ENCODE measurements around the gene CREM. TPM values are rescaled to one million over a fixed set of nuclear protein-coding genes. Genes with fewer than 3 reads are reported as not detected.

CREM gene
- total RNA-seq, 1 donor from 2014 or later = 39.4 TPM

DNA sequence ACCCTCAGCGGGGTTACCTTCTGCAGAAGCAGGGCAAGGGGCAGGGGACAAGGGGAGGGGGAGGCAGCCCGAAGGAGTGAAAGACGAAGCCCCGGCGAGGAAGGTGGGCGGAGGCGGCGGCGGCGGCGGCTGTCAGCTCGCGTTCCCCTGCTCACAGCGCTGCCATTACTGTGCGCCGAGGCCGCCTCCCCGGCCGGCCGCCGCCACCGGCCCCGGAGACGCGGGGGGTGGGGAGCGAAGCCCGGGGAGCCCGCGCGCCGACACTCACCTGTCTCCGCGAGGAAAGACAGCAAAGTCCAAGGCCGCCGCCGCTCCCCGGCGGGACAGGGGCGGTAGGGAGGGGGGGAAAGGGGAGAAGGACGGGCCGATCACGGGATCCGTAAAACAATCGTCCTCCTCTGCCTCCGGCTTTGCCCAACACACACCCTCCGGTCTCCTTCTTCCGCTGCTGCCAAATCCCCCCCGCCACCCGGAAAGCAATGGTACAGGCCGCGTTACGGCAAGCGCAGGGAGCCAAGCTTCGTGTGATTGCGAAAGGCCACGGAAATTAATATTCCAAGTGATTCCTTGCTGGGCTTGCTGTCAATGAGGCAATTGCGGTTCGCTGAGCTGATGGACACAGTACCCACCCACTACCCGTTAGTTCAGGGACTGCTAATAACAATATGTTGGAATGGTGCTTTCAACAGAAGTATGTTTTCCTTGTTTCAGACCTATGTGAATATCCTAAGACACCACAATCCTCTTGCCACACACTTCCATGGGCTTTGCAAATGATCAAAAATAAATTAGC lies 36.3 kb upstream of the CREM start, which contains the start of gene CUL2:
TSS of gene CUL2 (minus strand) at position 180 of the 793 bp plus-strand sequence. CDS start 19,024 bp downstream, outside the sequence.
- peak; percentile 61 for DNase-seq (ENCODE audit: low read depth)
- no peaks in the 10 kb centered on the region for H3K36me3 ChIP-seq (ENCODE audit: control insufficient read depth, insufficient read depth, low read length)
- H3K27me3 ChIP-seq (ENCODE audit: control insufficient read depth, insufficient read depth, low read length) = no peaks in the 10 kb centered on the region
- no peak for TF ChIP-seq CTCF (IDR thresholded peaks at IDR 0.05; ENCODE audit: insufficient read depth, low read length, poor library complexity, severe bottlenecking)
- peak within 1 kb of the TSS; percentile 95 for H3K4me3 ChIP-seq (ENCODE audit: low read depth, low read length)

- H3K36me3 ChIP-seq (ENCODE audit: control insufficient read depth, insufficient read depth, low read length) = no peaks in the 10 kb centered on the region
- DNase-seq (ENCODE audit: low read depth) = no peak
- no peaks in the 10 kb centered on the region for H3K27me3 ChIP-seq (ENCODE audit: control insufficient read depth, insufficient read depth, low read length)
- no peak overlapping the region for H3K4me3 ChIP-seq (ENCODE audit: low read depth, low read length)
- TF ChIP-seq CTCF (IDR thresholded peaks at IDR 0.05; ENCODE audit: insufficient read depth, low read length, poor library complexity, severe bottlenecking) = no peak
These were observed 34.5 kb upstream of the CREM start for GRCh38 chr10:35091994-35092790.

DNA sequence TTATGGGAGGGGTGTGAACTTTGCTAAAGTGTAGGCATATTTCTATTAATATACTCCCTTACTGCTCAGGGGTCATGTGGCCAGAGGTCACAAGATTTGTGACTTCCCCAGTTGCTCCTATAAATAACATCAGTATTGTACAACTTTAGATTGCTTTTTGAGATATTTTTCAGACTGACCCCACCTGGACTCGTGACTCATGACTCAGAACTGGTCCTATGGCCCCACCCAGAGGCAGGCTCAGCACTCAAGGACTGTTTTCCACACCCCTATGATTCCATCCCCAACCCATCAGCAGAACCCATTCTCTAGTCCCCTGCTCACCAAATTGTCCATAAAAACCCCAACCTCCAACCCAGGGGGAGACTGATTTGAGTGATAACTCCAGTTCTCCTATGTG lies 33.8 kb upstream of the CREM start:
- Histone ChIP-seq H3K27me3 (ENCODE audit: control insufficient read depth, insufficient read depth, low read length) (no peaks in the 10 kb centered on the region), H3K36me3 (ENCODE audit: control insufficient read depth, insufficient read depth, low read length) (no peaks in the 10 kb centered on the region), H3K4me3 (ENCODE audit: low read depth, low read length) (no peak overlapping the region)
- no peak for TF ChIP-seq CTCF (IDR thresholded peaks at IDR 0.05; ENCODE audit: insufficient read depth, low read length, poor library complexity, severe bottlenecking)
- no peak for DNase-seq (ENCODE audit: low read depth)

DNA sequence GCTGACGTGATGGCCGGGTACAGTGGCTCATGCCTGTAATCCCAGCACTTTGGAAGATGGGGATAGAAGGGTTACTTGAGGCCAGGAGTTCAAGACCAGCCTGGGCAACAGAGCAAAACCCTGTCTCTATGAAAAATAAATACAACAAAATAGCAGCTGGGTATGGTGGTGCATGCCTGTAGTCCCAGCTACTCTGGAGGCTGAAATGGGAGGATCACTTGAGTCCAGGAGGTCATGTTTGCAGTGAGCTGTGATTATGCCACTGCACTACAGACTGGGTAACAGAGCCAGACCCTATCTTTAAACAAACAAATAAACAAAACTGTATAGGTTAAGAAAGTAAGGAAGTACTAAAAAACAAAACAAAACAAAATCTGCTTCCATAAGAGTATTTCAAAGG lies 30.3 kb upstream of the CREM start:
- TF ChIP-seq CTCF (IDR thresholded peaks at IDR 0.05; ENCODE audit: insufficient read depth, low read length, poor library complexity, severe bottlenecking) = no peak
- H3K4me3 ChIP-seq (ENCODE audit: low read depth, low read length) = no peak overlapping the region
- H3K27me3 ChIP-seq (ENCODE audit: control insufficient read depth, insufficient read depth, low read length) = no peaks in the 10 kb centered on the region
- no peak for DNase-seq (ENCODE audit: low read depth)
- H3K36me3 ChIP-seq (ENCODE audit: control insufficient read depth, insufficient read depth, low read length) = no peaks in the 10 kb centered on the region

DNA sequence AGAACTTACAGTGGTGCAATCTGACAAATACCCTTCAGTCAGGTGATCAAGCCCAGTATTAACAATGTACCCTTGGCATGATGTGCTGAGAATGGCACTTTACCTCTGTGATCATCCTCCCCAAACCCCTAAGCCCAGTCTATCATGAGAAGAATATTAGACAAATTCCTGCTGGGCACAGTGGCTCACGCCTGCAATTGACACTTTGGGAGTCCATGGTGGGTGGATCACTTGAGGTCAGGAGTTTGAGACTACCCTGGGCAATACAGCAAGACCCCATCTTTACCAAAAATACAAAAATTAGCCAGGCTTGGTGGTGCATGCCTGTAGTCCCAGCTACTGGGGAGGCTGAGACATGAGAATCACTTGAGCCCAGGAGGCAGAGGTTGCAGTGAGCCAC lies 29.1 kb upstream of the CREM start:
- TF ChIP-seq CTCF (IDR thresholded peaks at IDR 0.05; ENCODE audit: insufficient read depth, low read length, poor library complexity, severe bottlenecking) = no peak
- no peaks in the 10 kb centered on the region for H3K36me3 ChIP-seq (ENCODE audit: control insufficient read depth, insufficient read depth, low read length)
- no peak for DNase-seq (ENCODE audit: low read depth)

More for the DNA sequence above, 29.1 kb upstream of the CREM start:
- Histone ChIP-seq H3K27me3 (ENCODE audit: control insufficient read depth, insufficient read depth, low read length) (no peaks in the 10 kb centered on the region), H3K4me3 (ENCODE audit: low read depth, low read length) (no peak overlapping the region)

All from kidney epithelial cell (primary cell).